IgD-negative memory B cell (primary cell): ENCODE measurements around the gene ZNF319. TPM values are rescaled to one million over a fixed set of nuclear protein-coding genes. Genes with fewer than 3 reads are reported as not detected.

Experiments
- H3K27ac Mint-ChIP-seq, 3 donors: one replicate each; pipeline ENCODE4 v1.8.0; 2020 to 2022; ENCODE audit warnings: mild to moderate bottlenecking in 3 of 3, mixed read lengths in 3 of 3, moderate library complexity in 1 of 3
- H3K27me3 Mint-ChIP-seq: one replicate; pipeline ENCODE4 v1.8.0; 2021; ENCODE audit warnings: mixed read lengths
- H3K36me3 Mint-ChIP-seq: one replicate; pipeline ENCODE4 v1.8.0; 2020; ENCODE audit warnings: mild to moderate bottlenecking, mixed read lengths
- H3K4me1 Mint-ChIP-seq, 3 donors: one replicate each; pipeline ENCODE4 v1.8.0; 2020 to 2022; ENCODE audit warnings: mixed read lengths in 3 of 3, mild to moderate bottlenecking in 1 of 3
- H3K4me3 Mint-ChIP-seq, 4 donors: one replicate each; pipeline ENCODE4 v1.8.0; 2020 to 2022; ENCODE audit warnings: mild to moderate bottlenecking in 4 of 4, mixed read lengths in 4 of 4, moderate library complexity in 3 of 4
- H3K9me3 Mint-ChIP-seq, 3 donors: one replicate each; pipeline ENCODE4 v1.8.0; 2020 to 2021; ENCODE audit warnings: mixed read lengths in 3 of 3, mild to moderate bottlenecking in 1 of 3
- polyA plus RNA-seq: library from polyadenylated mRNA; unstranded; fragments of 300-500 nt; fragmentation: Illumina TruSeq; gene quantifications from one replicate; pipeline ENCODE4 v1.2.3, GENCODE V29; 2021

The ZNF319 gene
- polyA plus RNA-seq, 1 donor from 2014 or later, result 11.0 TPM

DNA sequence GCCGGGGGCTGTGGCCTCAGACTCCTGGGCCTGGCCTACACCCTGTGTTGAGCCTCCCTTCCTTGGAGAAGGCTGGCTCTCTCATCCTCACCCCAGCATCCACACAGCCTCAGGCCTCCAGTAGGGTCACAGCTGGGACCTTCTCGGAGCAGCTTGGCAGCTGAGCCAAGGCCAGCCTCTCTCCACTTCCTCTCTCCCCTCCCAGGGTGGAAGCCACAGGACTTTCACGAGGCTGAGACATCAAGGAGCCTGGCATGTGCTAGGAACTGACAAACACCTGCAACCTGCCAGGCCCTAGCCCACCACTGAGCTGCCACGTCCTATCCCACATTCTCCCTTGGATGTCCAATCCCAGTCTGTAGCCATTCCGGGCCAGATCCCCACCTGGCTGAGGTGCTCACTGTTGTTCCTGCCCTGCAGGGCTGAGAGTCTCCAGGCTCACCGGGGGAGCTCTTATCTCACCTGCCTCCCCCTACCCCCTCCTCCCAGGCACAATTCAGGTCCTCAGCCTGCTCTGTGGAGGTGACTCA, 28.1 kb upstream of the ZNF319 start:
- peak overlapping the region in 1 of 4 donors; percentile 68 for H3K4me3 Mint-ChIP-seq
- H3K36me3 Mint-ChIP-seq, result no peaks in the 10 kb centered on the region
- H3K9me3 Mint-ChIP-seq, result no peaks in the 10 kb centered on the region
- peaks cover 8% of the 10 kb centered on the region for H3K27me3 Mint-ChIP-seq
- peaks cover 7 to 10% (median 8%) of the 10 kb centered on the region in 3 donors for H3K4me1 Mint-ChIP-seq
- no peak overlapping the region for H3K27ac Mint-ChIP-seq

DNA sequence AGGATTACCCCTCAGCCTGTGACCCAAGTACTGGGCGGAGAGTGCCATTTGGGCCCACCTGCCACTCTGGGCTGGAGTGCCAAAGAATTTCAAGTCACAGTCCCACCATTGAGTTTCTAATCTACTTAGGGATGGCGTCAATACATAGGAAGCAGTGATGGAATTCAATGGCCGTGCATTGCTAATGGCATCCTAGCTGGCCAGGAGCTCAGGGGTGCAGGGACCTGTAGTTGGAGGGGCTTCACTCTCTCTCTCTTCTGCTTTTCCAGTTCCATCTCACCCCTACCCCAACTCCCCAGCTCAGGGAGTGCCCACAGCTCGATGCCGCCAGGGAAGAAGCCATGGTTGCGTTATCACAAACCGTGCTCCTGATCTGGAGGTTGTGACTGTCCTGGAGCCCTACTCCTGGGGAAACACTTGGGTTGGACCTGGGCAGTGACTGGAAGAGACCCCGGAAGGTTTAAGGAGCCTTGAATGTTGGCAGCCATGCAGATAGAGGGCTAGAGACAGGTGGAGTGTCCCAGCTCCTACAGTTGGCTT, 27.5 kb upstream of the ZNF319 start:
- Mint-ChIP-seq H3K4me3 (peak overlapping the region in 1 of 4 donors; percentile 68), H3K36me3 (no peaks in the 10 kb centered on the region), H3K4me1 (peaks cover 7 to 12% (median 8%) of the 10 kb centered on the region in 3 donors), H3K27ac (no peak overlapping the region), H3K27me3 (peaks cover 8% of the 10 kb centered on the region), H3K9me3 (no peaks in the 10 kb centered on the region)

DNA sequence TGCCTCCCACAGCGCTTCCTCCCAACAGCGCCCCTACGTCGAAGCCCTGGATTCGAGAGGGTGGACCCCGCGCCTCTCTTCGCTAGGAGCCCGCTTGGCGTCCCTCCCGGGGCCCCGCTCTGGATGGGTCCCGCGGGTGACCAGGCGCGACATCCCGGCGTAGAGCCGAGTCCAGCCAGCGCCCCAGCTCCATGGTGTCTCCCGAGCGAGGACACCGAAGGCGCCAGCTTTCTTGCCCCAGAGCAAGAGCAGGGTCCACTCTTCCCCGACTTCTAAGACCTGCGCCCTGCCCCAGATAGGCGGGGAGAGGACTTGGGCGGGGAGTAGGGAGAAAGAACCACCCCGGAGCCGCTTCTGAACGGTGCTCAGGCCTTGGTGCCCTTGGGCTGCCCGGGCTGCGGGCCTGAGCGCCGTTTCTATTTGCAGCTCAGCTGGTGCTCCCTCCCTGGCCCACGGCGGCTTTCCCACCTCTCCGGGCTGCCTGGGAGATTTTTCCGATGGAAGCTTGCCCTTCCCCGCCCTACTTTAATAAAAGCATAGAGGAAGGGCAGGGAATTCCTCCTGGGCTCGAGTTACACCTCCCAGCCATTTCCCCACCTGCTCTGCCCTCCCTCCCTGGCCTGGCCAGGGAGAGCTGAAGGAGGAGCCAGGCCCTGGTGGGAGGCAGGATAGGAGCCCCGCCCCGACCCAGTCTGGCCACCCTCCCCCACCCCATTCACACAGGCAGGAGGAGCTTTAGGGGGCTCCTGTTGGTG, 26.9 kb upstream of the ZNF319 start:
- Mint-ChIP-seq H3K36me3 (no peaks in the 10 kb centered on the region), H3K4me1 (peaks cover 7 to 14% (median 8%) of the 10 kb centered on the region in 3 donors), H3K9me3 (no peaks in the 10 kb centered on the region), H3K4me3 (peak overlapping the region in 1 of 4 donors; percentile 57), H3K27me3 (peaks cover 8% of the 10 kb centered on the region), H3K27ac (no peak overlapping the region)

DNA sequence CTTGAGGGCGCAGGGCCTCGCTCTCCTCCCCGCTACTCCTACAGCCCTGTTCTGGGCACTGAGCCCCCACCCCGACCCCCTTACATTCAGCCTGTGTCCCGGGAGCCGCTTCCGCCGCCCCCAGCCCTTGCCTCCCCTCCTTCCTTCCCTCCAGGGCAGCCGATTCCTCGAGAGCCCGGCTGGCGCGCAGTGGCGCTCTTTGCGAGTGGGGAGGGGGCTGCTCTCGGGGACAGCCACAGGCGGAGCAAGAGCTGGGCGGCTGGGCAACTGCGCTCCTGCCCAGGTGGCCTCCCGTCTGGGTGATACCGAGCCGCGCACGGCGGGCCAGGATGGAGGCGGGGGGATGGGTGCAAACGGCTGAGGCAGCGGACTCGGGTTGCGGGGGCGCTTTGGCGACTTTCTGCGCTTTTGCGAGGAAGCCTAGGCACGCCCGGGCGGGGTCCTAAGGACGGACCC, 26.3 kb upstream of the ZNF319 start:
- no peak overlapping the region for H3K27ac Mint-ChIP-seq
- H3K27me3 Mint-ChIP-seq, result peaks cover 8% of the 10 kb centered on the region
- no peaks in the 10 kb centered on the region for H3K36me3 Mint-ChIP-seq
- H3K4me1 Mint-ChIP-seq, result peaks cover 7 to 14% (median 8%) of the 10 kb centered on the region in 3 donors
- H3K4me3 Mint-ChIP-seq, result peak overlapping the region in 3 of 4 donors; percentile 57 to 70 (median 63)
- no peaks in the 10 kb centered on the region for H3K9me3 Mint-ChIP-seq

DNA sequence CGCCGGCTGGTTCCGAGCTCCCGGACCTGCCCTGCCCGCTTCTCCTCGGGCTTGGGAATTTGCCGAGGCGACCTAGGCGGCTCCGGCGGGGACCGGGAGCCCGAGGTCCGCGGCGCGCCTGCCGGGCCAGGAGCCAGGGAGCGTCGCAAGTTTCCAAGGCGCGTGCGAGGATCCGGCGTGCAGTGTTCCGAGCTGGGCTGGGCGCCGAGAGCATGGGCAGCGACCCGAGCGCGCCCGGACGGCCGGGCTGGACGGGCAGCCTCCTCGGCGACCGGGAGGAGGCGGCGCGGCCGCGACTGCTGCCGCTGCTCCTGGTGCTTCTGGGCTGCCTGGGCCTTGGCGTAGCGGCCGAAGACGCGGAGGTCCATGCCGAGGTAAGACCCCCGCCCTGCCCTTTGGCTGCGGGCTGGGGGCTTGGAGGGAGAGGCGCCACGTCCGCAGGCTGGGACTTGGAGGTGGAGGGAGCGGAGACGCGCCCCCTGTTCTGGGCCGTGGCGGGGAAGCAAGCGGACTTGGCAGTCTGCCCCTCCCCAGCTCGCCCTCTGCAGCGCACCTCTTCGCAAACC, 25.8 kb upstream of the ZNF319 start:
- Mint-ChIP-seq H3K4me3 (peak overlapping the region in 3 of 4 donors; percentile 57 to 70 (median 63)), H3K4me1 (peaks cover 7 to 14% (median 8%) of the 10 kb centered on the region in 3 donors), H3K9me3 (no peaks in the 10 kb centered on the region), H3K36me3 (no peaks in the 10 kb centered on the region), H3K27ac (no peak overlapping the region), H3K27me3 (peaks cover 8% of the 10 kb centered on the region)

DNA sequence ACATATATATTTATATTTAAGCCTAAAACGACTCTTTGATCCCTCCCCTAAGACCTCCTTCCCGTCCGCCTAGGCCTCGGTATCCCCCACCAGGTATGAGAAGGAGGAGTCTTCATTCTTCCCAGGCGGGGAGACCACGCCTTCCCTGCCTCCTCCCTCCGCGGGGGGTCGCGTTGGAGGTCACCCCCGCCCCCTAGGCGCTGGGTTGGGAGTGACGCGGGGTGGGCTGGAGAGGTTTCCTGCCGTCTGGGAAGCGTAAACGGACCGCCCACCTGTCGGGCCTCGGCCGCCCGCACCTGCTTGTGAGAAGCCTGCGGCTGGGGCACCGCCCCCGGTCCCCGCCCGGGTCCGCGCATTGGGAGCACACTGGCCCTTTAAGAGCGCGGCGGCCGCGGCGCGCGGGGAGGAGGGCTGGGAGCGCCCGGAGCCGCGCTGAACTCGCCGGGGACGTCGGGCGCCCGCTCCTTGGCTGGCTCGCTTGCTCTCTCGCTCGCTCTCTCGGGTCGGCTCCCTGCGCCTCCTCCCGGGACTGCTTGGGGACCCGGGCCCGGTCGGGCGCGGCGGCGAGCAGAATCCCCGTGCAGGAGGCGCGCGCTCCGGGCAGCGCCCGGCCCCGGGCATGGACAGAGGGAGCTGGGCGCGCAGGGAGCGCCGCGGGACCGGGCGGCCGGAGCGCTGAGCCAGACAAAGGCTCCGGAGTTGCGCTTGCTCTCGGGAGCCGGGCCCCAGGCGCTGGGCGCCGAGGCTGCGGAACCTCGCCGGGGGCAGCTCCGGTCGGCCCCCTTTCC, 25.1 kb upstream of the ZNF319 start, which contains the start of gene MMP15:
Gene MMP15 (plus strand): TSS at position 404 of the 788 bp plus-strand sequence. CDS start 597 bp downstream, outside the sequence.
- H3K9me3 Mint-ChIP-seq, result no peaks in the 10 kb centered on the region
- peak within 1 kb of the TSS; percentile 83 to 94 (median 88) for H3K4me3 Mint-ChIP-seq
- H3K27ac Mint-ChIP-seq, result peak within 1 kb of the TSS in 1 of 3 donors; percentile 27
- H3K4me1 Mint-ChIP-seq, result peaks cover 8 to 17% (median 10%) of the 10 kb centered on the region in 3 donors
- H3K36me3 Mint-ChIP-seq, result no peaks in the 10 kb centered on the region
- peaks cover 8% of the 10 kb centered on the region for H3K27me3 Mint-ChIP-seq

DNA sequence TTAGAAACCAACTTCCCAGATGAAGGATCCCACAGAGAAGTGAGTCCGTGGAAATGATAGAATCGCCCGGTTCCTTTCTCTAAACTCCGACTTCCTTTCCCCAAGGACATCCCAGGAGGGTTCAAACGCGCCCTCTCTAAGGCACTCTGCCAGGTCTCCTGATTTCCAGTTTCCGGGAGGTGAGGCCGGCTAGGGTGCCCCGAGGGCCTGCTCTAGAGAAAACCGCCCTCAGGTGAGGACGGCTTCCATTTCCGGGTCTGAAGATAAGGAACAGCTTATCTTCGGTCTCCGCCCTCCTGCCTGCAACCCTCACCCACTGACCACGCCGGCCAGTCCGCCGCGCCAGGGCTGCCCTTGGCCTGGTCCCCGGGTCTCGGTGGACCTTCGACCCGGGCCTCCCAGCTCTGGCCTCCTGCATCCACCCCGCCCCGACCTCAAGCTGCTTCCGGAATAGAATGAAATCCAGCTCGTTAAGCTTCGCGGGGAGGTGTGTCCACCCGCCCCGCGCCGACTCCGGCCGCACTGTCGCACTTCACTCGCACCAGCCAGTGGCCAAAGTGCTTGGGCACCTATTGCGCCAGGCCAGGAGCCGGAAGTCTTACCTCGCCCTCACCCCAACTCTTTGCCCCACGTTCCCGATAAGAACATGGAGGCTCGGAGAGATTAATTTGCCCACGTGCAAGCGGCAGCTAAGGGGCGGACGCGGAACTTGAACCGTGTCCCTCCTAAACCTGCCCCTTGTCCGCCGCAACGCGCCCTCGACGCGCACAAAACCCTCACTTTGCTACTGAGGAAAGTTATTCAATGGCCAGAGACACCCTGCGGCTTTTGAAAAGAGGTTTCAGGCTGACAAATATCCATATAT, 24.2 kb upstream of the ZNF319 start:
- peaks cover 8% of the 10 kb centered on the region for H3K27me3 Mint-ChIP-seq
- H3K4me3 Mint-ChIP-seq, result peak overlapping the region; percentile 83 to 94 (median 88)

DNA sequence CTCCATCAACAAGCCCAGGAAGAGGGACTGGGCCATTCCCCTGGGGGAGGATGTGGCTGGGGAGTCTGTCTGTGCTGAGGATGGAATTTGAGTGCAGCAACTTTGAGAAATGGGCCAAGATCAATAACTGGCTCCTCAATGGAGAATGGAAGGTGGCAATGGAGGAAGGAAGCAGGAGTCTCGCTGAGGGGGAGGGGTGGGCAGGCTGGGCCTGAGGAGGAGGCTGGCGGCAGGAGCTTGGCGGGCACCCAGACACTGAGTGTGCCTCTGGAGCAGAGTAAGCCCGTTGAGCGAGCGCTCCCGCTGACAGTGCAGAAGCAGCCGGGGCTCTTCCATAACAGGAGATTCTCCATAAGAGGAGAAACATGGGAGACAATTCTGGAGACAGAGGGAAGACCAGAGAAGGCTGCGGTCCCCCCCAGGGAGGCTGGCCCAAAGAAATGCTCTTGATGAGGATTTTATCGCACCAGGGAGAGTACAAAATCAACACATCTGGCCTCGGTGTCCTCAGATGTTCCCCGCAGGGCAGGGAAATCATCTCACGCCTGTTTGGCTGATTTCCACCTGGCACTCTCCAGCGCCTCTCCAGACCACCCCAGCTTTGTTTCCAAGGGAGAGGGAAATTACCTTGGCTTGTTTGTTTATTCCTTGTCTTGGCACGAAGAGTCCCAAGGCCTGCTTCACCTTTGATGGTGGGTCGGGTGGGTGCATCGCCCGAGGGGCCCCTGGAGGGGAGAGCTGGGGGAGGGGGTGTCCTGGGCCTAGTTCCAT, 22.3 kb upstream of the ZNF319 start:
- no peaks in the 10 kb centered on the region for H3K9me3 Mint-ChIP-seq
- peak overlapping the region in 1 of 4 donors; percentile 20 for H3K4me3 Mint-ChIP-seq
- peaks cover 8 to 19% (median 10%) of the 10 kb centered on the region in 3 donors for H3K4me1 Mint-ChIP-seq
- H3K27me3 Mint-ChIP-seq, result peaks cover 5% of the 10 kb centered on the region
- H3K36me3 Mint-ChIP-seq, result no peaks in the 10 kb centered on the region
- peak overlapping the region in 1 of 3 donors; percentile 64 for H3K27ac Mint-ChIP-seq

More for the DNA sequence above, 24.2 kb upstream of the ZNF319 start:
- H3K27ac Mint-ChIP-seq, result peak overlapping the region in 1 of 3 donors; percentile 27
- H3K4me1 Mint-ChIP-seq, result peaks cover 8 to 21% (median 10%) of the 10 kb centered on the region in 3 donors
- no peaks in the 10 kb centered on the region for H3K9me3 Mint-ChIP-seq
- H3K36me3 Mint-ChIP-seq, result no peaks in the 10 kb centered on the region

DNA sequence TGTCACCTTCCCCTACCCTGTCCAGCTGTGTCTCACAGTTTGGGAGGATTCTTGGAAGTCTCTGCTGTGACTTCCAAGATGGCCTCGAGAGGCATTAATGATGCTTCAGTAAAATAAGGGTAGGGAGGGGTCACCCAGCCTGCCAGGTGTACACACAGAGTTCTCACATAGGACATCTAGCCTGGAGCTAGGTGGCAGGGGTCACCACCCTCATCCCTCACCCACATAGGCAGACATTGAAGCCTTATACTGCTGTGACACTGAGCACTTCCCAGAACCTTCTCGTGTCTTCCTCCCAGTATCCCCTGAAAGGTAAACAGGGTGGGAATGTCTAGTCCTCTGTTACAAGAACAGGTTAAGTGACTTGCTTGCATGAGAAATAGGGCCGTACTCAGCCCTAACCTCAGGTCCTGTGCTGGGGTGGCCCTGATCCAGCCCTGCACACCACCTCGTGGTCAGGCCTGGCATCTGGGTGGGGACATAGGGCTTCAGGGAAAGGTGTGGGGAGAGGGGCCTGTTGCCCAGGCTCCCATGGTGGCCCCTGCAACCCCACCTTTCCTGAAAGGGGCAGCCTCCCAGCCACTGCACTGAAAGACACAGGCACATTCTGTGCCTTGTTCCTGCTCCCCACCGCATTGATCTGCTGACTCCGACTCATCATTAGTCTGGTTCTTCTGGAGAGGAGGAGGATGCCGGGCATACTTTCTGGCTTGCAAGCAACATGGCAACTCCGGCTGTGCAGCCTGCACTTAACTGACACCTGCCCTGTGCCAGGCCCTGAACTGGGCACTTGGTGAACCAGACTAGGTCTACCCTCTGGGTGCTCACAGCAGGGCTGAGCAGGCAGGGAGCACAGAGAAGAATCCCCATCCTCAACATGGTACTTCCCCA, 21.4 kb upstream of the ZNF319 start:
- no peaks in the 10 kb centered on the region for H3K9me3 Mint-ChIP-seq
- peak overlapping the region in 1 of 4 donors; percentile 20 for H3K4me3 Mint-ChIP-seq
- peaks cover 8 to 19% (median 10%) of the 10 kb centered on the region in 3 donors for H3K4me1 Mint-ChIP-seq
- peaks cover 5% of the 10 kb centered on the region for H3K27me3 Mint-ChIP-seq
- H3K36me3 Mint-ChIP-seq, result no peaks in the 10 kb centered on the region
- peak overlapping the region in 1 of 3 donors; percentile 64 for H3K27ac Mint-ChIP-seq

DNA sequence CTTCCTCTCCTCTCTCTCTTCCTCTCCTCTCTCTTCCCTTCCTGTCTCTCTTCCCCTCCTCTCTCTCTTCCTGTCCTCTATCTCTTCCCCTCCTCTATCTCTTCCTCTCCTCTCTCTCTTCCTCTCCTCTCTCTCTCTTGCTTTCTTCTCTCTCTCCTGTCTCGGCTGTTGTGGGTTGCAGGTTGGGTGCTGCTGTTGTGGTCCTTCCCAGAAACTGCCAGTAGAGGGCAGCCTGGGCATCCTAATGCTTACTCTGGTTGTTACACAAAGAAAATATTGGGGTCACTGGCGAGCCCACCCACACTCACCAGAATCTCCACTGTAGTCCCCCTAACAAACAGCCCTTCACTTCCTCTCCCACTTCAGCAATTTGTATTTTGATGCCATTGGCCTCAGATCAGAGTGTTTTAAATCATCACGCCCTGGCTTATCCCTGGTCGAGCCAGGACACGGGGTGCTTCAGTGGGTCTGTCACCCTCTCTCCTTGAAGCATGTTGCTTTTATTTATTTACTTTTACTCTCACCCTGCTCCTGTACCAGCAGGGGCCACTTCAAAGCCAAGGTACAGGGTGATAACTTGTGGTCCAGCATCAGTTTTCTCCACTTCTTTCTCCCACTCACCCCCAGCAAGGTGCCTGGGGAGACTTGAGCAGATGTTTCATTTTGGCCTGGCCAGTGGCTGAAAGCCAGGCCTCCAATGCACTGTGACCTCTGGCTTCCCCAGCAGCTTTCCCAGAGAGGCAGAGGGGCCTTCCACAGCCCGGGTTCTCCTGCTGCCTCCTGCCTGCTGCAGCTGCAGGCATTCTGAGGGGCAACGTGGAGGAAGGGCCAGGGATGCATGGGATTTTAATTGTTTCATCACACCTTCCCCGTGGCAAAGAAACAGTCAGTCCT, 20.4 kb upstream of the ZNF319 start:
- Mint-ChIP-seq H3K27ac (peak overlapping the region in 2 of 3 donors; percentile 45 to 71), H3K27me3 (peaks cover 3% of the 10 kb centered on the region), H3K36me3 (no peaks in the 10 kb centered on the region), H3K4me3 (peak overlapping the region in 1 of 4 donors; percentile 8), H3K9me3 (no peaks in the 10 kb centered on the region), H3K4me1 (peaks cover 8 to 19% (median 10%) of the 10 kb centered on the region in 3 donors)

DNA sequence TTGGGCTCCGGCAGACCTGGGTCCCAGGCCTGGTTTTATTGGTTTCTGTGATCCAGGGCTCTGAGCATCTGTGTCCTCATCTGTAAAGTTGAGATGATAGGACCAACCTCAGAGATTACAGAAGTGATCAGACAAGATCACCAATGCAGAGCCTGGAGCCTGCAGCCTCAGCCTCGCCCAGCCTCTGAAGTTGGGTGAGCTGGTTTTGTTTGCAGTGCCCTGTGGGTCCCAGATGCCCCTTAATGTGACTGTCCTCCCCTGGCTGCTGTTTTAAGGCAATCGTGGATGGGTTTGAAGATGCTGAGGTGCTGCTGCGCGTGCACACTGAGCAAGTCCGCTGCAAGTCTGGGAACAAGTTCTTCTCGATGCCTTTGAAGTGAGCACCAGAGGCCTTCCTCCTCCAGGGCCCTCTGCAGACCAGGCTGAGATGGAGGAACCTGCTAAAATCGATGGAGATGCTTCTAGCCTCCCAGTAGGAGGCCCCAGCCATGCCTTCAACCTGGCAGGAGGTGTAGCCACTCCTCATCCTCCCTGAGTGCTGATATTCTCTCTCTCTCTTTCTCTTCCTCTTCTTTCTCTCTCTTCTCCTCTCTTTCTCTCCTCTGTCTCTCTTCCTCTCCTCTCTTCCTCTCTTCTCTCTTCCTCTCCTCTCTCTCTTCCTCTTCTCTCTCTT, 19.5 kb upstream of the ZNF319 start:
- peaks cover 3% of the 10 kb centered on the region for H3K27me3 Mint-ChIP-seq
- no peak overlapping the region for H3K27ac Mint-ChIP-seq
- H3K9me3 Mint-ChIP-seq, result no peaks in the 10 kb centered on the region
- no peak overlapping the region for H3K4me3 Mint-ChIP-seq
- peaks cover 6 to 18% (median 9%) of the 10 kb centered on the region in 3 donors for H3K4me1 Mint-ChIP-seq
- no peaks in the 10 kb centered on the region for H3K36me3 Mint-ChIP-seq
